Adipocyte (in vitro differentiated cells): ENCODE measurements around the gene BAX.

Source experiments
- DNase-seq: peaks from one replicate; pipeline ENCODE4 v3.0.0-alpha.2; 2015; ENCODE audit warnings: low read depth
- H3K27me3 ChIP-seq: replicated peaks from 2 replicates; pipeline ENCODE4 v1.7.0; 2013; ENCODE audit warnings: mild to moderate bottlenecking, low read length, moderate library complexity; ENCODE audit not compliant: control insufficient read depth, insufficient read depth
- H3K36me3 ChIP-seq: 2 replicates; pipeline ENCODE4 v1.7.0; 2013; ENCODE audit warnings: low read length, mild to moderate bottlenecking, moderate library complexity; ENCODE audit not compliant: control insufficient read depth, insufficient read depth, severe bottlenecking
- H3K4me1 ChIP-seq: 2 replicates; pipeline ENCODE4 v1.7.0; 2013; ENCODE audit warnings: mild to moderate bottlenecking, low read length, moderate library complexity; ENCODE audit not compliant: control insufficient read depth, insufficient read depth
- H3K4me3 ChIP-seq: 2 replicates; pipeline ENCODE4 v1.7.0; 2013; ENCODE audit warnings: mild to moderate bottlenecking, low read length, moderate library complexity
- H3K9ac ChIP-seq: 2 replicates; pipeline ENCODE4 v1.7.0; 2013; ENCODE audit warnings: mild to moderate bottlenecking, low read length, moderate library complexity
- H3K9me3 ChIP-seq: 2 replicates; pipeline ENCODE4 v1.7.0; 2013; ENCODE audit warnings: mild to moderate bottlenecking, low read length, moderate library complexity; ENCODE audit not compliant: control insufficient read depth

BAX gene

DNA sequence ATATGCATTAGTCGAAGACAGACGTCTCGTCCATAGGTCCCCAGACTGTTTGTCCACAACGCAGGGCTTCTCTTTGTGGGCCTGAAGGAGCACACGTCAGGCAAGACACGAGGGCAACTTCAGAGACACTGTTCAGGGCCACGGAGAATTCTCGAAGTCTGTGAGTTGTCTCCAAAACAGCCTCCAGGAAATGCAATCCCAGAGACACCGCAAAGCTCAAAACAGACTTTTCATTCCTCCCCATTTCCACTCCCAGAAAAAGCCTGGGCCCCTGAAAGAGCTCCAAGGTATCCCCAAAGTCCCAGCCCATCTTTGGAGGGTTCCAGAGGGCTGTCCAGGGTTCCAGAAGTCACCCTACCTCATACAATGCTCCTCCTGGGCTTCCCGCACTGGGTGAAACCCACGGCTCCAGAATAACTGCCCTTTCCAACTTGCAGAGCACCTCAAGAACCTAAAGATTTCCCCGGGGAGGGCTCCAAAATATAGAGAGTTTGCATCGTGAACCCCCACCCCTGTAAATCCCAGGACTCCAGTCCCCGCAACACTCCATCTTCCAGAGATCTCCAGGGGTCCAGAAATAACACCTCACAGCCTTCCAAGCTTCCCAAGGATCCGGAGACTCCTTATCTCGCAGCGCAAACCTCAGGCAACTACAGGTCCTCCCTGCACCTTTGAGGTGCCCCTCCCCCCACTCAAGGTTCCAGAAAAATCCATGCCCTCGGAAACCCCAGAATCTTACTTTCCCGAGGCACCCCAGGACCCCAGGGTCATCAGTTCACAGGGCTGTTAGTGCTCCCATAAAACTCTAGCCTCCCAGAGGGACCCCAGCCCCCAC lies 9.7 kb downstream of the BAX start:
- Histone ChIP-seq H3K27me3 (no peaks in the 10 kb centered on the region), H3K4me3 (peak overlapping the region; percentile 74), H3K9me3 (no peaks in the 10 kb centered on the region), H3K36me3 (peaks cover 34% of the 10 kb centered on the region), H3K9ac (peak overlapping the region; percentile 90), H3K4me1 (peaks cover 53% of the 10 kb centered on the region)
- DNase-seq, result peak; percentile 61

GRCh38 chr19:48965040-48965805 lies 10.5 kb downstream of the BAX start, which contains the start of gene FTL:
FTL (plus strand) TSS chr19:48965309; CDS start chr19:48965508, 199 bp downstream.
- no peaks in the 10 kb centered on the region for H3K27me3 ChIP-seq
- peaks cover 42% of the 10 kb centered on the region for H3K36me3 ChIP-seq
- H3K4me1 ChIP-seq, result peaks cover 55% of the 10 kb centered on the region
- no peaks in the 10 kb centered on the region for H3K9me3 ChIP-seq
- peak within 1 kb of the TSS; percentile 95 for H3K9ac ChIP-seq
- peak; percentile 98 for DNase-seq
- peak within 1 kb of the TSS; percentile 91 for H3K4me3 ChIP-seq

DNA sequence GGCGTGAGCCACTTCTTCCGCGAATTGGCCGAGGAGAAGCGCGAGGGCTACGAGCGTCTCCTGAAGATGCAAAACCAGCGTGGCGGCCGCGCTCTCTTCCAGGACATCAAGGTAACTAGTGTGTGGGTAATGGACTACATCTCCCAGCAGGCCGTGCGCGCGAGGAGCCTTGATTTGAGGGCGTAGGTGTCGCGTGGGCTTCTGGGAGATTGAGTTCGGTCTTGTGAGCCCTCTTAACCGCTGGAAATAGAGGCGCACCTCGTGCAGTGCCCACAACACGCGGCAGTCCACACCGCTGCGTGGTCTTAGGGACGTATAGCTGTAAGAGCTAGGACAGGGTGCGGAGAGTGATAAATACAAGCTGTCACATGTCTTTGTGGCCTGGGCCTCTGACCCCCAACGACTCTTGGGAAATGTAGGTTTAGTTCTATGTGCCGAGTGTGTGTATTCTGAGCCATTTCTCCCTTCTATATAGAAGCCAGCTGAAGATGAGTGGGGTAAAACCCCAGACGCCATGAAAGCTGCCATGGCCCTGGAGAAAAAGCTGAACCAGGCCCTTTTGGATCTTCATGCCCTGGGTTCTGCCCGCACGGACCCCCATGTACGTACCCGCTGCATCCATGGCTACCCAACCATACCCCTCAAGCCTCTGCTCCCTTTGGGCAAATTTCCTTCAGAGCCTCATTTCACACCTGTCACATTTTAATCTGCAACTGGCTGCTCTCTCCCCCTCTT lies 11.3 kb downstream of the BAX start:
- Histone ChIP-seq H3K4me1 (peaks cover 61% of the 10 kb centered on the region), H3K27me3 (no peaks in the 10 kb centered on the region), H3K4me3 (peak overlapping the region; percentile 91), H3K36me3 (peaks cover 47% of the 10 kb centered on the region), H3K9me3 (no peaks in the 10 kb centered on the region), H3K9ac (peak overlapping the region; percentile 95)
- peak; percentile 80 for DNase-seq

DNA sequence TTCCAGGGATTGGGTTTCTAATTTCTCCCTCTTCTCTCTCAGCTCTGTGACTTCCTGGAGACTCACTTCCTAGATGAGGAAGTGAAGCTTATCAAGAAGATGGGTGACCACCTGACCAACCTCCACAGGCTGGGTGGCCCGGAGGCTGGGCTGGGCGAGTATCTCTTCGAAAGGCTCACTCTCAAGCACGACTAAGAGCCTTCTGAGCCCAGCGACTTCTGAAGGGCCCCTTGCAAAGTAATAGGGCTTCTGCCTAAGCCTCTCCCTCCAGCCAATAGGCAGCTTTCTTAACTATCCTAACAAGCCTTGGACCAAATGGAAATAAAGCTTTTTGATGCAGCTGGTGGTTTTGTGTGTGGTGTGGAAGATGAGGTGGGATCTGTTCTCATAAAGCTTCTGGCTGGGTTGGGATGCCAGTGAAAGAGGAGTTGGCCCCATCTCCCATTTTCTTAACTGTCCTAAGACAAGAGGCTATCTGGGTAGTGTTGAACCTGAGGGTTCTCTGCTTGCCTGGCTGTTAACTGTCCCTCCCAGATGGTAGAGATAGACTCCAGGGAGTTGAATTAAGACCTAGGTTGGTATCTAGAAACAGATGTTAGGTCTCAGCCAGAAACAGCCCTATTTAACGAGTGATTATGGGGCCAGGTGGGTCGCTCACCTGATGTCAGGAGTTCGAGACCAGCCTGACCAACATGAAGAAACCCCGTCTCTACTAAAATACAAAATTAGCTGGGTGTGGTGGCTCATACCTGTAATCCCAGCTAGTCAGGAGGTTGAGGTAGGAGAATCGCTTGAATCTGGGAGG lies 12.1 kb downstream of the BAX start:
- DNase-seq, result peak; percentile 45
- Histone ChIP-seq H3K9me3 (no peaks in the 10 kb centered on the region), H3K27me3 (no peaks in the 10 kb centered on the region), H3K9ac (peak overlapping the region; percentile 95), H3K4me1 (peaks cover 60% of the 10 kb centered on the region), H3K36me3 (peaks cover 47% of the 10 kb centered on the region), H3K4me3 (peak overlapping the region; percentile 91)

DNA sequence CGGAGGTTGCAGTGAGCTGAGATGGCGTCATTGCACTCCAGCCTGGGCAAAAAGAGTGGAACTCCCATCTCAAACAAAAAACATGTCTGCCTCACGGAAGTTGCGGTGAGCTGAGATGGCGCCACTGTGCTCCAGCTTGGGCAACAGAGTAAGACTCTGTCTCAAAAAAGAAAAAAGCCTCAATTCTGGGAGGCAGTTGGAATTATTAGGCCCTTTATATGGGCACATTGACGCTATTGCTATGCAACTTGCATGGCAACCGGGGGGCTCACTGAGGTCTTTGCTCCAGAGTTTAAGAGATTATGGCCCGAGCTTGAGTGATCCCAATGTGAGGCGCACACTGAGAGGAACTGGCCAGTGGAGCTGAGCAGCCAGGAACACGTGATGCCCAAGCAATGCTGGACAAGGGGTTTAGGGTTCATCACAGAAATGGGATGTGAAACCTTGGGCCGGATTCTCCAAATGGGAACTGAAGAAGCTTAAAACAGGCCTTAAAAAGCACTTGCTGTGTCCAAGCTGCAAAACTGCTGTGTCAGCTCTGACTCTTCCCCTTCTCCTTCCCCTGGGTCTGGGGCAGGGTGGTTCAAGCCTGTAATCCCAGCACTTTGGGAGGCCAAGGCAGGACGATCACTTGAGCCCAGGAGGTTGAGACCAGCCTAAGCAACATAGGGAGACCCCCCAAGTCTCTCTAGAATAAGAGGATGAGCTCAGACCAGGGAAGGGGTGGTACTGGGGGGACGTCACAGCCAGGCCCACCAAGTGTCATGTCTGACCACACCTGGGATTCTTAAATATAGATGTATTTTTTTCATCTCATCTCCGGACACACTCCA lies 12.9 kb downstream of the BAX start:
- peak overlapping the region; percentile 91 for H3K4me3 ChIP-seq
- no peaks in the 10 kb centered on the region for H3K27me3 ChIP-seq
- peak; percentile 74 for DNase-seq

GRCh38 chr19:48968179-48968661 lies 13.5 kb downstream of the BAX start:
- peak; percentile 66 for DNase-seq
- H3K36me3 ChIP-seq, result peaks cover 60% of the 10 kb centered on the region
- H3K4me1 ChIP-seq, result peaks cover 50% of the 10 kb centered on the region

More for the DNA sequence above, 12.9 kb downstream of the BAX start:
- Histone ChIP-seq H3K9me3 (no peaks in the 10 kb centered on the region), H3K9ac (peak overlapping the region; percentile 95), H3K4me1 (peaks cover 52% of the 10 kb centered on the region), H3K36me3 (peaks cover 53% of the 10 kb centered on the region)

GRCh38 chr19:48968813-48969218 lies 14.1 kb downstream of the BAX start:
- H3K27me3 ChIP-seq, result no peaks in the 10 kb centered on the region
- H3K4me3 ChIP-seq, result peak overlapping the region; percentile 26
- DNase-seq, result no peak
- peaks cover 65% of the 10 kb centered on the region for H3K36me3 ChIP-seq
- H3K9me3 ChIP-seq, result no peaks in the 10 kb centered on the region
- H3K9ac ChIP-seq, result peak overlapping the region; percentile 95
- H3K4me1 ChIP-seq, result peaks cover 44% of the 10 kb centered on the region

More at GRCh38 chr19:48968179-48968661, 13.5 kb downstream of the BAX start:
- Histone ChIP-seq H3K27me3 (no peaks in the 10 kb centered on the region), H3K9ac (peak overlapping the region; percentile 95), H3K9me3 (no peaks in the 10 kb centered on the region), H3K4me3 (peak overlapping the region; percentile 91)

DNA sequence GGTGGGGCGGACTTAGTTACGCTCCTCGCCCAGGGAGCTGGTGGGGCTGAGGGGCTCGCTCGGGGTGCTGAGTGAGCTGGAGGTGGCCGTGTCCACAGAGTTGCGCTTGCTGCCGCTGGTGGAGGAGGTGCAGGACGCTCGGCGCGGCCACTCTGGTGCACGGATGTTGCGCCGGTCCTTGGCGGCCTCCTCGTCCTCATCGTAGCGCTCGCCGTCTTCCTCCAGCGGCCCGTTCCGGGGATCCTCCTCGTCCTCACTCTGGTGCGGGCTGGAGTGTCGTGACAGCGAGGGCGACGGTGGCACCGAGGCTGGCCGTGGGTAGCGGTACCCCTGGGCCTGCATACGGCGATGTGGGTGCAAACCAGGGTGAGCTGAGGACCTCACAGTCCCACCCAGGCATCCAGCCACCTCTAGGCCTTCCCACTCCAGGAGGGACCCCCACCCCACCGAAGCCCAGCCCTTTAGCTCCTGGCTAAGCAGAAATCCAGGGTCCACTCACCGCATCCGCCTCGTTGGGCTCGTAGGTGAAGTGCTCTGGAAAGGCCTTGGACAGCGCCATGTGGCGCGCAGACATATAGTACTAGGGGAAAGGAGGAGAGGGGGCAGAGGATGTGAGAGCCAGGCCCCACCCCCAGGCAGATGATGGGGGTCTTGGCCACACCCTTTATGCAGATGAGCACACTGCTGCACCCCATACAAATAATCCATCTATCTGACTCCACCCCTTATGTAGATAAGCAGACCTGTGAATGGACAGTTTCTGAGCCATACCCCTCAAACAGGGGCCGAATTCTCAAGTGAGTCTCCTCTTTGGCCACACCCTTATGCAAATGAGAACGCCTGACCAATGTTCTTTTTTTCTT lies 14.8 kb downstream of the BAX start:
- peaks cover 37% of the 10 kb centered on the region for H3K4me1 ChIP-seq
- H3K4me3 ChIP-seq, result no peak overlapping the region
- DNase-seq, result peak; percentile 34
- no peaks in the 10 kb centered on the region for H3K27me3 ChIP-seq
- no peaks in the 10 kb centered on the region for H3K9me3 ChIP-seq
- H3K36me3 ChIP-seq, result peaks cover 72% of the 10 kb centered on the region
- H3K9ac ChIP-seq, result no peak overlapping the region

DNA sequence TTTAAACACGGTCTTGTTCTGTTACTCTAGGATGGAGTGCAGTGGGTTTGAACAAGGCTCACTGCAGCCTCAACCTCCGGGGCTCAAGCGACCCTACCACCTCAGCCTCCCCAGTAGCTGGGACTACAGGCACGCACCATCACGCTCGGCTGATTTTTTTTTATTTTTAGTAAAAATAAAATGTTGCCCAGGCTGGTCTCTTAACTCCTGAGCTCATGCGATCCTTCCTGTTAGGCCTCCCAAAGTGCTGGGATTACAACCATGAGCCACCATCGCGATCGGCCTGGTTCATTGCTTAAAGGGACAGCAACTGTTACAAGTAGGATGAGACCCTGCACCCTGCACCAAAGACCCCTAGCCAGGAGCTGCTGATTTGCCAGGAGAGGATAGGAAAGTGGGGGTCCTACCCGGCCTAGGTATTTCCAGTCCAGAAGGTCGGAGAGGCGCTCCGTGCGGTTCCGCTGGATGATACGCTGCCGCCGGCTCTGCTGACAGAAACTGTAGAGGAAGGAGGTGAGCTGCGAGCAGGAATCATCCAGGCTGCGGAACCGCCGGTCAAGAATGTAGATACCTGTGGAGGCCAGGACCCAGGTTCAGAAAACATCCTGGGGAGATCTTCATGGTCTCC lies 15.6 kb downstream of the BAX start:
- DNase-seq, result no peak
- Histone ChIP-seq H3K36me3 (peaks cover 79% of the 10 kb centered on the region), H3K4me1 (peaks cover 34% of the 10 kb centered on the region)

More for the DNA sequence above, 15.6 kb downstream of the BAX start:
- Histone ChIP-seq H3K9ac (no peak overlapping the region), H3K27me3 (no peaks in the 10 kb centered on the region), H3K4me3 (no peak overlapping the region), H3K9me3 (no peaks in the 10 kb centered on the region)
